Central memory CD4-positive, alpha-beta T cell (primary cell): ENCODE measurements around the gene AQP9.
"Not testable (repeated sequence)": the region's sequence is repeated elsewhere in the genome, so short reads cannot be mapped to it uniquely, and the experiment has no call there.

Source experiments
- DNase-seq: peaks from one replicate; pipeline ENCODE4 v3.0.0; 2022
- total RNA-seq, 3 experiments: gene quantifications; one replicate each; lab custom pipeline; 2026; lab: John Stamatoyannopoulos, UW

AQP9 gene
- total RNA-seq, result 0 to 0.04 (median 0) reads per million in 3 experiments

DNA sequence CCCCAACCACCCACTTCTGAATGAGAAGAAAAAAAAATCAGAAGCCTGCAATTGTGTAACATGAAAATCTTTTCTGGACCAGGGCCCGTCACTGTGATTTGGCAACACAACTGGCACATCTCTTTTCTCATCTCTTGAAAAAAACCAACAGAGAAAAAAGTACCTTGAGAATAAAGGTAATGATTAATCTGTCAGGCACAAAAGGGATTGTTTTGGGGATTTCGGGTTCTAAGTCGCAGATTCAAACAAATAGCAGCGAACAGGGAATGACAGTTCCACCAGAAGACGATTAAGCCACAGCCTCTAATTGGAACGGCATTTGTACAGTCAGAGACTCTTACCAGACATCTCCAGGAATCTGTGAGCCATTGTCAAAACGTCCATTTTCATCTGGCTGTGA, at the start of gene AQP9:
Gene AQP9, plus strand, starts transcription at position 276 of the 400 bp plus-strand sequence. CDS start 185 bp downstream, outside the sequence.
- DNase-seq, result no peak

- DNase-seq, result no peak
Observed at GRCh38 chr15:58095415-58095814, 42.8 kb upstream of the AQP9 start.

- no peak for DNase-seq
Observed at GRCh38 chr15:58096529-58097084, 41.6 kb upstream of the AQP9 start.

GRCh38 chr15:58103482-58103881, 34.7 kb upstream of the AQP9 start:
- DNase-seq, result no peak

- no peak for DNase-seq
Observed at GRCh38 chr15:58108117-58108516, 30.1 kb upstream of the AQP9 start.

DNA sequence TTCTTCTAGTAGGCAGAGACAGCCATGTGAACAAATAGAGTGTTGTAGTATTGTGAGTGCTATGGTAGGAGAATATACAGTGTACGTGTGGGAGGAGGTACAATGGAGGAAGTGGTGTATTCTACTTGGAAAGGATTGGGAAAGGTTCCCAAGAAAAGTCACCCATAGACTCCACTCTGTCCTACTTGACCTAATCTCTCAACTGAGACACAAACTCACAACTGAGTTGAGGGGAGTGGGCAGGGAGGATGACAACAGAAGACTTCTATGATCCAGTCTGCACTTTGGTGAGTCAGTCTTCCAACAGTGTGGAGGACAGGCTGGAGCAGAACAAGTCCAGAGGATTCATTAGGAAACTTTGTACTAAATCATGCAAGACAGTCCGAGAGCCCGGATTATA, 28.8 kb upstream of the AQP9 start:
- DNase-seq, result no peak

- no peak for DNase-seq
Observed at GRCh38 chr15:58110999-58111717, 27.0 kb upstream of the AQP9 start.

GRCh38 chr15:58111718-58112104, 26.5 kb upstream of the AQP9 start:
- DNase-seq, result no peak

GRCh38 chr15:58113358-58113757, 24.8 kb upstream of the AQP9 start:
- DNase-seq, result not testable (repeated sequence)

GRCh38 chr15:58114388-58114787, 23.8 kb upstream of the AQP9 start:
- DNase-seq, result no peak

DNA sequence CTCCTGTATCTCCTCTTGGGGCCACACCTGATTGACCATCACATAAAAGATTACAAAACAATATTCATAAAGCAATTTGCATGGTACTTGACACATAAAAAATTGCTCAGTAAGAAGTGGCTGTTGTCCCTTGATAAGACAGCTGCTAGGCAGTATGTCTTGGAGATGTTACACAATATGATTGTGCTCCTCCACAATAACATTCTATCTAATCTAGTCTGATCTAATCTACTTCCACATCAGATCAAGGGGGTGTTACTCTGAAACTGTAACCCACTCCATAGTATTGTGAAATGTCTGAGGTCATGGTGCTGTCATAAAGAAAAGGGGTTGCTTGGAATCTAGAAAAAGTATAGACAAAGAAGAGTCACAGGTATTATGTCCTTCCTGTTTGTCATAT, 23.4 kb upstream of the AQP9 start:
- no peak for DNase-seq

- no peak for DNase-seq
Observed at GRCh38 chr15:58115692-58116091, 22.5 kb upstream of the AQP9 start.

DNA sequence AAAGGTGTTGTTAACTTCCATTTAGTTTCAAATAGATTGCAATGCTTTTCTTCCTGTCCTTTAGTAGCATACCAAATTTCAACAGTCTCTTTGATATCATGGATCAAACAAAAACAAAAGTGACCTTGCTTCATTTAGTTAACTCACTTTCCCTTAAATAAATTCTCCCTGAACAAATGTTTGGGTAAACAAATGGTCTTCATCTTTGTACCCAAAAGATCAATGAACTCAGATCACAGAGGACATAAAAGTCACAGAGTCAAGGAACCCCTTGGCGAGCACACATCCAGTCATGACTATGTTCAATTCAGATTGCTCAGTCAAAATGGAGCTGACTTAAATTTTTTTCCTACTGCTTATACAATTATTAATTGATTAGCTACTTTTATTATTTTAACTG, 20.6 kb upstream of the AQP9 start:
- no peak for DNase-seq

DNA sequence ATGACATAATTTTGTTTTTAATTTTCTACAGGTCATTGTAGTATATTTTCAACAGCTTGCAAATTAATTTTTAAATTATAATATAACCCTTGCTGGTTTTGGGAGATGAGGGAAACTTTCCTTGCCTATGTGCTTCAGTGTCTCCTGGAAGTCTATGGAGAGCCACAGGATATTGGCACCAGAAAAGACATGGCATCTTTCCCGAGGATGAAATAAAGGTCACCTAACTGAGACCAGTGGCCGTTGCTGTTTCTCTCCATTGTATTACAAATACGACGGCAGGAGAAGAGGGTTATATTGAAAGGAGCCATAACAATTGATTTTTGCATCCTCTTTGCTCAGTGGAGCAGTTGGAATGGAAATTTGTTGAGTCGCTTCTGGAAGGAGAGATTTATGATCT, 19.9 kb upstream of the AQP9 start:
- DNase-seq, result no peak

- no peak for DNase-seq
Observed at GRCh38 chr15:58119016-58119415, 19.2 kb upstream of the AQP9 start.

DNA sequence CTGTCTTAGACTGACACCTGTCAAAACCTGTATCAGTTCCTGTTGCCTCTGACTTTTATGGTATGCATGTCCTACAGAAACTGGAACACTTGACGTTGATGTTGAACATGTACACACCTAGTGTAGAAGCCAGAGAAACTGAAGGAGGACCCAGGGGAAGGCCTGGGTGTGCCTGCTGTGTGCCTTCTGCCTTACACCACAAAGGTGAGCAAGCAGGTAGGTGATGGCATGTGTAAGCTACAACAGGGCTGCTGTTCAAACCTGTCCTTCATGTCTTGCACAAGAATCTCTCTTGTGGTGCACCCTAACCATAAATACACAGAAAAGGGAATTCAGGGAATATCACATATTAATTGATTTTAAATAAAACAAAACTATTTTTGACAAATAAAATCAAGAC, 13.6 kb upstream of the AQP9 start:
- no peak for DNase-seq

DNA sequence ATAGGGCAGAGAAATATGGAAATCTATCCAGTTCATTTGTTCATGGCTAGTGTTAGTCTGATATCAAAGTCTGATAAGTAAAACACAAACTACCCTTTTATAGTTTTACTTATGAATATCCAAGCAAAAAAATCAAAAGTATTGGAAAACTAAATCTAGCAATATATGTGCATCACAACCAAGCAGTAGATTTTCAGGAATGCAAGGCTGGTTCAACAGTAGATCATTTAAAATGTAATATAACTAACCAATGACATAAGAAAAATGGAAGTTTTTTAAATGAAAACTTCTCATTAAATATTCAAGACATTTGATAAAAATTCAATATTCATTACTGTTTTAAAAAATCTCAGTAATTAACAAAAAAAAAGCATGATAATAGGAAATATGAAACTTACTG, 12.8 kb upstream of the AQP9 start:
- no peak for DNase-seq

DNA sequence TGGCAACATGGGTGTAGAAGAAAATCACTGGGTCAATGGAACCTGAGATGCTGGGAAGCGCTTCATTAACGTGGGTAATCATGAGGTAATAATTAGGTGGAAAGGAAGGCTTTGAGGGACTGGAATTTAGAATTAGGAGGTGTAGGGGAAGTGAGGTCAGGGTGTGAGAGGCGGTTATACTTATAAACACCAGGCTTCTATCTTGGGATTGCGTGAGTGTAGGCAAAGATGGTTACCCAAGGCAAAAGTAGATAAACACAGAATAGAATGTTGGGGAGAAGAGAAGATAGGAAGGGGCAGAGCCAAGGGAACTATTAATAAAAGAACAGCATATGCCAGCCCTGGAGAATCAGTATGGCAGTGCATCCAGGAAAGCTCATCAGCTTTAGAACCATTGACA, 3.3 kb upstream of the AQP9 start:
- DNase-seq, result no peak

DNA sequence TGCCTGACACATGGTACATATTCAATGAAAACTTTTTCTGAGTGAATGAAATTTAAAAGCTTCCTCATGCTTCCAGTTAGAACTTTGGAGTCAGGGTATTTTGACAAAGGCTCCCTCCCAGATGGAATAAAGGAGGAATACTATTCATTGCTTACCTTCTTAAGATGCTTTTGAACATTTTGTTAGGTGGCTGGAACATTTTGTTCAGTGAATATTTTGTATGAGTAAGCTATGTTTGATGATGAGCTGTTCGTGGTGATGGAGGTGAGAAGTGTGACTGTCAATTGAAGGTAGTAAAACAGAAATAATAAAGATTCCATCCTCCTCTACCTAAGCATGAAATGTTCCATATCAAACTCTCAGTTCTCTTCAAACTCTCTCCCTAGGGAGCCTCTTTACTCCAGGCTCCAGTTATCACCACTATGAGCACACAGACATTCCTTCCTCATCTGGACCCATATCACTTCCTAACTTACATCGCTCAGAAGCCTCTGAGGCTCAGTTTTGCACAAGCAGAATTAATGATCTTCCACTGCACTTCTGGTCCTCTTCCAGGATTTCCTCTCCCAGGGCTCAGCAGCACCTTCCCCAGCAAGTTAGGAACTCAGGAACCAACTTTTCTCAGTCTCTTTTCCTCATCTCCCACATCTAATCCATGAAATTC, 2.5 kb upstream of the AQP9 start:
- DNase-seq, result no peak

DNA sequence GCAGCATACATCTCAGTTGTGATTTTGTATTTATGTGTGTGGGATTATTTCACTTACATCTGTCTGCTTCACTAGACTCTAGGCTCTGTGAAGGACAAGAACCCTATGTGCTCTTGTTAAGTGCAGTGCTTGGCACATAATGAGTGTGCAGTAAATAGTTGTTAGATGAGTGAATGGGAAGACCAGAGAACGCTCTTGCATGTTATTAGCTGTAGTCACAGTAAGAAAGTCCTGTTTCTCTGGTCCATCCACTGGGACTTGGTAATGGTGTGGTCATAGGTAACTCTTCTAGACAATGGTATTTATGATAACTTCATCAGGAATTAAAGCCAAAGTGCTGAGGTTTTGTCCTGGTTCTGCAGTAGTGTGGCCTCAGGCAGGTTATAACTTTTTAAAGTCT, 1.4 kb upstream of the AQP9 start:
- DNase-seq, result no peak

DNA sequence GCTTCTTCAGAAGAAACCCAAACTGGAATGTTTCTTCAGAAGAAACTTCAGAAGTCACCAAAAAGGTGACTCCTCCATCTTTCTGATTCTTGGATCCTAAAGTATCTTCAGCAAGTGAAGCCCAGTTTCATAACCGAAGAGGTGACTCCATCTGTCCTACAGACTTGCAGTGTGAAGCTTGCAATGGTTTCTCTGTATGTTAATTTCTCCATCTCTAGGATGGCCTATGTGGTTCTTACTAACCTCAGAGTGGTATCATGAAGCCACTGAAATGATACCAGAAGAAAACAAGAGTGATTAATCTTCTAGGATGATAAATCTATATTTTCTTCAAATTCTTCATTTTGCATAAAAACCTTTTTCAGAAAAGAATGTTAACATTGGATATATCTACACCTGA, 495 bp upstream of the AQP9 start:
- DNase-seq, result no peak

- DNase-seq, result no peak
Observed at GRCh38 chr15:58139276-58139988, 1.3 kb downstream of the AQP9 start.

DNA sequence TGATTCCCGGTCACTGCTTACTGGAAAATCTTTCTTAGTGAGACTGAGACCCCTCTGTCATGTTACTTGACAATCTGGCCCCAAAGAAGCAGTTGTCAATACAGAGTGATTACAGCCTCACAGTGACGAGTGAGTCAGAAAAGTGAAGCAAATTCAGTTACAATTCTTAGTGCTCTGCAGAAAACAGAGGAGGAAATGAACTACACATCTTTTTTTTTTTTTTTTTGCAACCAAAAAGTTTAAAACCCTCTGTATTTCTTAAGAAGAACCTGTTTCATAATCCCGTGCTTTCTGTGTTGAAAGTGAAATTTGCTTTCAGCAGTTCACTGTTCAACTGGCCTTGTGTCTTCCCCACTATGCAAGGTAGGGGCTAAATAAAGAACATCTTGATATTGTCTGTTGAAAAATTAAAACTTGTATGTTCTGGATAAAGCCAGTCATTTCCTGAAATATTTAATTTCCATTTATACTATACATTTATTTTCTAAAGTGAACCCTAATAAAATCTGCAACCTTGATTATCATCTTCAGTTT, 1.9 kb downstream of the AQP9 start:
- no peak for DNase-seq
